HepG2 (cell line): Measurements from ENCODE around the gene RPE65. TPM values are rescaled to one million over a fixed set of nuclear protein-coding genes. Genes with fewer than 3 reads are reported as not detected.

Experiments
- ATAC-seq: fragments of 200-7000 bp; cut with Tn5 transposase; 3 replicates; pipeline ENCODE4 v1.9.1; 2020; ENCODE audit warnings: mild to moderate bottlenecking, moderate library complexity
- BruUV-seq: library from RNA; stranded (reverse); fragments of 400-500 nt; replicated peaks from 2 replicates; lab custom pipeline; 2021; lab: Mats Ljungman, UMichigan
- CTCF ChIA-PET: fragments of 300-600 bp; formaldehyde crosslinking; extraction: SDS; loops from one replicate; lab custom pipeline; 2021; ENCODE audit warnings: low total read pairs, inconsistent platforms, low intra/inter-chr PET ratio; lab: Yijun Ruan, JAX
- POLR2A ChIA-PET: fragments of 350-600 bp; sonication (Branson Sonifier 250); formaldehyde crosslinking; loops from one replicate; lab custom pipeline; 2020; ENCODE audit warnings: antibody characterized with exemption, inconsistent platforms; lab: Yijun Ruan, JAX
- DNase-seq: peaks from one replicate; pipeline ENCODE4 v3.0.0-alpha.2; 2015; ENCODE audit warnings: low spot score
- FAIRE-seq: peaks from 3 replicates; lab custom pipeline; 2011; peaks lifted over from hg19 to GRCh38; lab: Jason Lieb, UNC
- H2AFZ ChIP-seq: one replicate; pipeline ENCODE4 v1.6.1; 2011; ENCODE audit warnings: low read length, inconsistent platforms
- H3K27ac ChIP-seq: fragments of 300-600 bp; 3 replicates; pipeline ENCODE4 v1.8.0; 2011; ENCODE audit warnings: mixed run types, mild to moderate bottlenecking, mixed read lengths, low read length, inconsistent platforms; ENCODE audit not compliant: insufficient read depth; ENCODE audit errors: extremely low read length
- H3K27me3 ChIP-seq, 2 experiments: fragments of 200-600 bp in 1 of 2; 2 replicates in 1 of 2; 3 replicates in 1 of 2; pipeline versions ENCODE4 v1.6.0 to v1.8.0; 2011; ENCODE audit warnings: low read length in 2 of 2, mild to moderate bottlenecking in 2 of 2, moderate library complexity in 2 of 2, inconsistent platforms in 1 of 2; ENCODE audit not compliant: insufficient read depth in 2 of 2, control insufficient read depth in 1 of 2
- H3K36me3 ChIP-seq, 2 experiments: fragments of 200-600 bp in 1 of 2; replicated peaks in 1 of 2; 2 replicates in 1 of 2; 3 replicates in 1 of 2; pipeline versions ENCODE4 v1.5.1 to v1.8.0; 2011; ENCODE audit warnings: low read length in 2 of 2, inconsistent platforms in 1 of 2; ENCODE audit not compliant: insufficient read depth in 2 of 2, control insufficient read depth in 1 of 2
- H3K4me1 ChIP-seq: 2 replicates; pipeline ENCODE4 v1.5.1; 2012; ENCODE audit warnings: low read length, inconsistent platforms; ENCODE audit not compliant: insufficient read depth
- H3K4me2 ChIP-seq: 2 replicates; pipeline ENCODE4 v1.6.0; 2011; ENCODE audit warnings: low read depth, low read length, inconsistent platforms
- H3K4me3 ChIP-seq, 3 experiments: fragments of 200-600 bp in 1 of 3; sonication (generic), shearing (Covaris generic) in 1 of 3; replicated peaks in 1 of 3; 2 replicates each; pipeline ENCODE4 v1.5.1; 2011 to 2016; ENCODE audit warnings: low read length in 3 of 3, inconsistent platforms in 2 of 3, low read depth in 2 of 3, mild to moderate bottlenecking in 2 of 3, control low read depth in 1 of 3, mixed read lengths in 1 of 3; ENCODE audit not compliant: insufficient read depth in 1 of 3
- H3K79me2 ChIP-seq: one replicate; pipeline ENCODE4 v1.6.1; 2011; ENCODE audit warnings: low read length, inconsistent platforms; ENCODE audit not compliant: insufficient read depth
- H3K9ac ChIP-seq: 2 replicates; pipeline ENCODE4 v1.6.0; 2011; ENCODE audit warnings: mild to moderate bottlenecking, low read depth, low read length, inconsistent platforms; ENCODE audit not compliant: insufficient read depth
- H3K9me3 ChIP-seq: 2 replicates; pipeline ENCODE4 v1.5.1; 2012; ENCODE audit warnings: mild to moderate bottlenecking, low read length
- H4K20me1 ChIP-seq: 2 replicates; pipeline ENCODE4 v1.6.0; 2011; ENCODE audit warnings: inconsistent platforms, mild to moderate bottlenecking, low read length, moderate library complexity; ENCODE audit not compliant: insufficient read depth
- CEBPB ChIP-seq: IDR thresholded peaks from 2 replicates; pipeline ENCODE4 v1.6.1; 2011; ENCODE audit warnings: low read depth, low read length, improper control_type of control experiment, borderline replicate concordance
- E2F1 ChIP-seq: sonication (generic); formaldehyde crosslinking; IDR thresholded peaks from 2 replicates; pipeline ENCODE4 v1.5.0; 2020; ENCODE audit warnings: missing genetic modification reagents
- POLR2G ChIP-seq: fragments of 200-400 bp; formaldehyde crosslinking; IDR thresholded peaks from 2 replicates; pipeline ENCODE4 v1.6.1; 2018; ENCODE audit warnings: mild to moderate bottlenecking, low read depth, low read length, moderate library complexity
- SALL1 ChIP-seq: sonication (generic); formaldehyde crosslinking; IDR thresholded peaks from 2 replicates; pipeline ENCODE4 v1.8.0; 2022; ENCODE audit warnings: mild to moderate bottlenecking, missing genetic modification reagents
- SP5 ChIP-seq: IDR thresholded peaks from 2 replicates; pipeline ENCODE4 v1.6.1; 2016; ENCODE audit warnings: low read depth, borderline replicate concordance
- THYN1 ChIP-seq: sonication (generic); formaldehyde crosslinking; IDR thresholded peaks from 2 replicates; pipeline ENCODE4 v1.8.1; 2023; ENCODE audit warnings: low read depth, mild to moderate bottlenecking, moderate library complexity, missing genetic modification reagents, borderline replicate concordance
- ZFAT ChIP-seq: sonication (generic); formaldehyde crosslinking; conservative IDR thresholded peaks from 2 replicates; pipeline ENCODE4 v1.8.1; 2023; ENCODE audit warnings: missing genetic modification reagents, inconsistent platforms
- ZNF121 ChIP-seq: sonication (generic); formaldehyde crosslinking; IDR thresholded peaks from 2 replicates; pipeline ENCODE4 v1.5.0; 2020; ENCODE audit warnings: mild to moderate bottlenecking, missing genetic modification reagents
- ZNF33B ChIP-seq: sonication (generic); formaldehyde crosslinking; IDR thresholded peaks from 2 replicates; pipeline ENCODE4 v1.5.1; 2020; ENCODE audit warnings: mild to moderate bottlenecking, missing genetic modification reagents
- ZNF362 ChIP-seq: sonication (generic); formaldehyde crosslinking; IDR thresholded peaks from 2 replicates; pipeline ENCODE4 v1.4.0; 2020; ENCODE audit warnings: missing genetic modification reagents, mild to moderate bottlenecking, borderline replicate concordance
- ZNF367 ChIP-seq: sonication (generic); formaldehyde crosslinking; IDR thresholded peaks from 2 replicates; pipeline ENCODE4 v1.4.0; 2020; ENCODE audit warnings: missing genetic modification reagents, borderline replicate concordance
- ZNF577 ChIP-seq: sonication (generic); formaldehyde crosslinking; IDR thresholded peaks from 2 replicates; pipeline ENCODE4 v1.4.0; 2020; ENCODE audit warnings: mild to moderate bottlenecking, low read depth, missing genetic modification reagents, borderline replicate concordance
- WGBS: methylation state at CpG from one replicate; pipeline ENCODE4 v1.1.6; 2017; ENCODE audit warnings: low lambda C conversion rate; 5-methylcytosine and 5-hydroxymethylcytosine counted together
- in situ Hi-C: cut with HindIII; loops from 2 replicates; pipeline ENCODE4 v1.10.0; 2017; ENCODE audit warnings: low pct_unique_long_range_greater_than_20kb; ENCODE audit not compliant: extremely low pct_ligation_motif_present
- intact Hi-C: fragments of 100-400 bp; cut with micrococcal nuclease; formaldehyde crosslinking; loops from one replicate; pipeline ENCODE4 v1.10.0; 2022; ENCODE audit not compliant: unreplicated experiment
- polyA plus RNA-seq, 8 experiments: library from polyadenylated mRNA; depleted of rRNA in 3 of 8; stranded (reverse) in 7 of 8; unstranded in 1 of 8; fragments of >200 nt; fragmentation: Illumina TruSeq in 4 of 8; extraction: Trizol in 4 of 8; gene quantifications; 2 replicates each; pipeline versions ENCODE4 v1.2.1 to v1.2.3, GENCODE V29; 2011 to 2016; ENCODE audit warnings: low read depth in 4 of 8, missing spikeins in 1 of 8, mixed read lengths in 1 of 8; ENCODE audit not compliant: insufficient read depth in 1 of 8
- total RNA-seq, 5 experiments: library from RNA; depleted of rRNA; stranded (reverse); fragments of >200 nt; fragmentation: Illumina TruSeq; extraction: Trizol; gene quantifications; 2 replicates each; pipeline ENCODE4 v1.2.3, GENCODE V29; 2016; ENCODE audit warnings: low read depth in 1 of 5

RPE65 gene
- total and polyA plus RNA-seq, 2 of the 13 experiments (the other 11 are each of a cell fraction or from before 2014, with no cell fraction given): not detected

- DNase-seq: peak; percentile 11
- intact Hi-C loops (no loop called here), in situ Hi-C loops (no loop called here)
- H3K79me2 ChIP-seq: no peaks in the 10 kb centered on the region
- H3K4me1 ChIP-seq: no peaks in the 10 kb centered on the region
- FAIRE-seq: no peak
- H3K27ac ChIP-seq: no peak overlapping the region
- BruUV-seq: no TSS peak
- H3K9ac ChIP-seq: no peak overlapping the region
- no peak for ATAC-seq
- no peaks in the 10 kb centered on the region for H3K27me3 ChIP-seq
- no peak overlapping the region for H3K4me2 ChIP-seq
- no peaks in the 10 kb centered on the region for H3K36me3 ChIP-seq
- WGBS: 45% methylated on average over 2 of the region's 2 CpGs
- no peak overlapping the region for H3K4me3 ChIP-seq
- H3K9me3 ChIP-seq: no peaks in the 10 kb centered on the region
- CTCF ChIA-PET: no interaction called here
- POLR2A ChIA-PET: no interaction called here
- H4K20me1 ChIP-seq: no peaks in the 10 kb centered on the region
- H2AFZ ChIP-seq: no peak overlapping the region
- TF ChIP-seq POLR2G (no peak), ZNF33B (no peak), ZNF121 (CRISPR knock-in tag) (no peak), E2F1 (CRISPR knock-in tag) (no peak), ZNF367 (CRISPR knock-in tag) (no peak), ZNF577 (CRISPR knock-in tag) (no peak)
Measured at GRCh38 chr1:68384321-68384813, 65.4 kb downstream of the RPE65 start.

- no peak overlapping the region for H3K4me3 ChIP-seq
- no peaks in the 10 kb centered on the region for H3K36me3 ChIP-seq
- no peaks in the 10 kb centered on the region for H3K4me1 ChIP-seq
- H3K27me3 ChIP-seq: no peaks in the 10 kb centered on the region
- no peak overlapping the region for H3K9ac ChIP-seq
- BruUV-seq: no TSS peak
- POLR2A ChIA-PET: no interaction called here
- in situ Hi-C loops (no loop called here), intact Hi-C loops (no loop called here)
- H3K4me2 ChIP-seq: no peak overlapping the region
- H2AFZ ChIP-seq: no peak overlapping the region
- FAIRE-seq (no peak), ATAC-seq (no peak), DNase-seq (no peak)
- no peaks in the 10 kb centered on the region for H3K9me3 ChIP-seq
- no peaks in the 10 kb centered on the region for H4K20me1 ChIP-seq
- no peaks in the 10 kb centered on the region for H3K79me2 ChIP-seq
- H3K27ac ChIP-seq: no peak overlapping the region
- CTCF ChIA-PET: no interaction called here
- WGBS: 4% methylated on average over 2 of the region's 2 CpGs
- TF ChIP-seq THYN1 (no peak), ZFAT (CRISPR knock-in tag) (no peak), E2F1 (CRISPR knock-in tag) (no peak), SALL1 (CRISPR knock-in tag) (no peak), CEBPB (no peak), SP5 (CRISPR knock-in tag) (no peak), ZNF362 (CRISPR knock-in tag) (no peak)
Measured at GRCh38 chr1:68383092-68383491, 66.7 kb downstream of the RPE65 start.
